Gastrocnemius medialis (tissue), 4 donors: ENCODE results near the gene PSMB2. TPM values are rescaled to one million over a fixed set of nuclear protein-coding genes. Genes with fewer than 3 reads are reported as not detected.
"Not testable (repeated sequence)": the region's sequence is repeated elsewhere in the genome, so short reads cannot be mapped to it uniquely, and the experiment has no call there.

Experiments used
- ATAC-seq, 2 donors: fragments of 150-250 bp; one replicate each; pipeline ENCODE4 v1.9.1; 2016
- DNase-seq, 2 donors: peaks; one replicate each; pipeline ENCODE4 v3.0.0-alpha.2; 2019
- H3K27ac ChIP-seq, 4 donors: fragments of 200-600 bp; sonication (generic); 1 replicate in 1 of 4; 2 replicates in 3 of 4; pipeline ENCODE4 v1.5.1; 2016 to 2018; ENCODE audit warnings: mild to moderate bottlenecking in 2 of 4, moderate library complexity in 1 of 4
- H3K27me3 ChIP-seq, 3 donors: fragments of 200-600 bp; sonication (generic) in 2 of 3; 1 replicate in 1 of 3; 2 replicates in 2 of 3; pipeline versions ENCODE4 v1.5.1 to v1.6.0; 2016 to 2019; ENCODE audit warnings: mild to moderate bottlenecking in 1 of 3, moderate library complexity in 1 of 3
- H3K36me3 ChIP-seq, 2 donors: fragments of 200-600 bp; sonication (generic) in 1 of 2; one replicate each; pipeline ENCODE4 v1.5.1; 2017 to 2018
- H3K4me1 ChIP-seq, 2 donors: fragments of 200-600 bp; sonication (generic) in 1 of 2; one replicate each; pipeline ENCODE4 v1.5.1; 2016 to 2017; ENCODE audit warnings: mild to moderate bottlenecking in 2 of 2
- H3K4me3 ChIP-seq, 4 donors: fragments of 200-600 bp; sonication (generic) in 3 of 4; 1 replicate in 1 of 4; 2 replicates in 3 of 4; pipeline ENCODE4 v1.5.1; 2016 to 2019; ENCODE audit warnings: mild to moderate bottlenecking in 2 of 4
- H3K9me3 ChIP-seq, 3 donors: fragments of 200-600 bp; sonication (generic) in 2 of 3; 1 replicate in 1 of 3; 2 replicates in 2 of 3; pipeline ENCODE4 v1.5.1; 2016 to 2019
- POLR2A ChIP-seq, 2 donors: fragments of 450-650 bp; IDR thresholded peaks; one replicate each; pipeline ENCODE4 v1.6.1; 2017; ENCODE audit warnings: antibody characterized with exemption in 2 of 2, mild to moderate bottlenecking in 2 of 2, moderate library complexity in 2 of 2
- in situ Hi-C, 4 donors: fragments of 200-750 bp; cut with MboI; loops; one replicate each; pipeline versions ENCODE4 v1.15.0 to v1.8.0; 2017; ENCODE audit warnings: low sequenced_read_pairs in 4 of 4
- intact Hi-C: fragments of 100-400 bp; cut with DNase I; formaldehyde crosslinking; loops from one replicate; pipeline ENCODE4 v1.15.1; 2023; ENCODE audit warnings: low total_unique reads
- total RNA-seq, 4 donors: library from RNA; depleted of rRNA; stranded (reverse); fragments of >200 nt; gene quantifications; one replicate each; pipeline versions ENCODE4 v1.1.0 to v1.2.3, GENCODE V29; 2016
- TF ChIP-seq, protein P1 (sequence below), 5 experiments: fragments of 450-650 bp in 3 of 5; fragments of 200-600 bp in 2 of 5; sonication (generic) in 2 of 5; IDR thresholded peaks in 4 of 5; conservative IDR thresholded peaks in 1 of 5; 1 replicate in 4 of 5; 2 replicates in 1 of 5; pipeline ENCODE4 v1.5.1; 2016 to 2019; ENCODE audit warnings: antibody characterized with exemption in 5 of 5, mild to moderate bottlenecking in 3 of 5, moderate library complexity in 3 of 5

Gene PSMB2
- 100 to 1,000 TPM in 1 of 4 donors, 10 to 100 TPM in 3; 65.2 to 119 (median 89.9) TPM for total RNA-seq

DNA sequence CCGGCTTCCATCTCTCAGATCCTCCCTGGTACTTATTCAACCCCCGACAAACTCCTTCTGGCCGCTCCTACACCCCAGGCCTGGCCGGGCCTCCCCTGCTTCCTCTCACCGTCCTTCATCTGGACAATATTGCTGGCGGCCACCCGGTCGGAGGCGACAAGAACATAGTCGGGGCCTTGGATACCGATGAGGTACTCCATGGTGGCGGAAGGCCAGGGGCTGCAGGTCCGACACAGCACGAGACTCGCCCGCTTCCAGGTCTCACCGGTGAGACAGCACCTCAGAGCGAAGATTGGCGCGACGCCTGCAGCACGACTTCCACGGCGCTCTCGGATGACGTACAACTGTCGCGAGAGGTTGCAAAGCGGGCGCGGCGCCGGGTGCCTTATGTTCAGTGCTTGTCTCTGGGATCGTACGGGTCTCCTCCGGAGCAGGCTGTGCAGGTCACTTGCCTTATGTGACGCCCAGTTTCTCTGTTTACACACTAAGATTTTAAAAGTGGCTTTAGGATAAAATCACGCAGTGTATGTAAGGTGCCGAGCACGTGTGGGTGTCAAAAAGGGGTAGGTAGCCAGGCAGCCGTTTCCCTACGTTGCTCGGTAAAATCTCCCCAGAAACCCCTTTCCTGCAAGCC is at the start of gene PSMB2:
PSMB2 (minus strand) TSS at position 294 of the 634 bp plus-strand sequence; CDS start at position 200, 94 bp downstream.
- in situ Hi-C loops (loop anchor here in 2 of 4 donors (5.0 to 10.0 kb wide), 2 partner anchors 76 to 83 kb away; partner anchors contain the start of gene C1orf216 (in 1 of the 2)), intact Hi-C loops (loop anchor here (1.0 to 2.0 kb wide), 3 partner anchors 77 to 290 kb away; partner anchors contain the start of genes AGO3, C1orf216, KIAA0319L and NCDN)
- peak within 1 kb of the TSS; percentile 93 to 98 (median 95) for H3K27ac ChIP-seq
- peak; percentile 74 to 90 for TF ChIP-seq POLR2A (IDR thresholded peaks at IDR 0.05)
- TF ChIP-seq, protein P1, sequence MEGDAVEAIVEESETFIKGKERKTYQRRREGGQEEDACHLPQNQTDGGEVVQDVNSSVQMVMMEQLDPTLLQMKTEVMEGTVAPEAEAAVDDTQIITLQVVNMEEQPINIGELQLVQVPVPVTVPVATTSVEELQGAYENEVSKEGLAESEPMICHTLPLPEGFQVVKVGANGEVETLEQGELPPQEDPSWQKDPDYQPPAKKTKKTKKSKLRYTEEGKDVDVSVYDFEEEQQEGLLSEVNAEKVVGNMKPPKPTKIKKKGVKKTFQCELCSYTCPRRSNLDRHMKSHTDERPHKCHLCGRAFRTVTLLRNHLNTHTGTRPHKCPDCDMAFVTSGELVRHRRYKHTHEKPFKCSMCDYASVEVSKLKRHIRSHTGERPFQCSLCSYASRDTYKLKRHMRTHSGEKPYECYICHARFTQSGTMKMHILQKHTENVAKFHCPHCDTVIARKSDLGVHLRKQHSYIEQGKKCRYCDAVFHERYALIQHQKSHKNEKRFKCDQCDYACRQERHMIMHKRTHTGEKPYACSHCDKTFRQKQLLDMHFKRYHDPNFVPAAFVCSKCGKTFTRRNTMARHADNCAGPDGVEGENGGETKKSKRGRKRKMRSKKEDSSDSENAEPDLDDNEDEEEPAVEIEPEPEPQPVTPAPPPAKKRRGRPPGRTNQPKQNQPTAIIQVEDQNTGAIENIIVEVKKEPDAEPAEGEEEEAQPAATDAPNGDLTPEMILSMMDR (IDR thresholded peaks at IDR 0.05 in 4 of 5, conservative IDR thresholded peaks at IDR 0.05 in 1 of 5) = peak in 1 of 5 experiments; percentile 11
- DNase-seq = peak; percentile 93 to 97
- peak within 1 kb of the TSS; percentile 82 to 98 (median 88) for H3K4me3 ChIP-seq
- peaks cover 0 to under 1% of the 10 kb centered on the region in 2 donors for H3K36me3 ChIP-seq
- H3K9me3 ChIP-seq = no peaks in the 10 kb centered on the region
- peaks cover 40 to 43% of the 10 kb centered on the region in 2 donors for H3K4me1 ChIP-seq
- ATAC-seq = peak; percentile 97
- H3K27me3 ChIP-seq = no peaks in the 10 kb centered on the region

DNA sequence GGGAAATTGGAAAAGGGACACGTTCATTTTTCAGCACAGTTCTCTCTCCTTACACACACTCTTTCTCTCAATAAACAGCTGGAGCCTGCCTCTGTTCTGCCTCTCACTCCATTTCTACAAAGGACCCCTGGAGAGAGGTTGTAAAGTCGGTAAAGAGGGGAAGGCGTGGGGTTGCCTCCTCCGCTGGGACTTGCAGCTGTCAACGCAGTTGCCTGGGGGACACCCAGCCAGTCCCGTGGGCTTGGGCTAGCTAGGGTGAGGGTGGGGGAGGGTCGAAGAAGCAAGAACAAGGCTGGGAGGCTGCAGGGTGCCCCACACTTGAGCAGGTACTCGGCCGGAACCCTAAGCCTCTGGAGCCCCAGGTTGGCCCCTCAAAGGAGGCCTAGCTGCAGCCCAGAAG is 49.8 kb upstream of the PSMB2 start:
- intact Hi-C loops (no loop called here), in situ Hi-C loops (no loop called here)
- no peaks in the 10 kb centered on the region for H3K4me1 ChIP-seq
- no peak overlapping the region for H3K27ac ChIP-seq
- ATAC-seq (no peak), DNase-seq (no peak)
- no peaks in the 10 kb centered on the region for H3K36me3 ChIP-seq
- TF ChIP-seq, protein P1 (IDR thresholded peaks at IDR 0.05 in 4 of 5, conservative IDR thresholded peaks at IDR 0.05 in 1 of 5) = no peak
- TF ChIP-seq POLR2A (IDR thresholded peaks at IDR 0.05) = no peak
- H3K4me3 ChIP-seq = no peak overlapping the region
- H3K9me3 ChIP-seq = no peaks in the 10 kb centered on the region
- H3K27me3 ChIP-seq = peaks cover 0 to 13% (median 6%) of the 10 kb centered on the region in 3 donors

DNA sequence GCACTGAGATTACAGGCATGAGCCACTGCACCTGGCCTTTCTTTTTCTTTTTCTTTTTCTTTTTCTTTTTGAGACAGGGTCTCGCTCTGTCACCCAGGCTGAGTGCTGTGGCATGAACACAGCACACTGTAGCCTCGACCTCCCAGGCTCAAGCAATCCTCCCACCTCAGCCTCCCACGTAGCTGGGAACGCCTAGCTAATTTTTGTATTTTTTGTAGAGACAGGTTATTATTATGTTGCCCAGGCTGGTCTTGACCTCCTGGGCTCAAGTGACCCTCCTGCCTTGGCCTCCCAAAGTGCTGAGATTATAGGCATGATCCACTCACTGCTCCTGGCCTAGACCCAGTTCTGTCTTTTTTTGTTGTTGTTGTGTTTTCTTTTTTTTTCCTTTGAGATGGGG is 48.8 kb upstream of the PSMB2 start:
- H3K9me3 ChIP-seq, H3K36me3 ChIP-seq, H3K27ac ChIP-seq, DNase-seq, ATAC-seq, H3K4me1 ChIP-seq, intact Hi-C loops, in situ Hi-C loops, H3K4me3 ChIP-seq: not testable (repeated sequence)
- H3K27me3 ChIP-seq = peaks cover 0 to 19% (median 0%) of the 10 kb centered on the region in 3 donors

DNA sequence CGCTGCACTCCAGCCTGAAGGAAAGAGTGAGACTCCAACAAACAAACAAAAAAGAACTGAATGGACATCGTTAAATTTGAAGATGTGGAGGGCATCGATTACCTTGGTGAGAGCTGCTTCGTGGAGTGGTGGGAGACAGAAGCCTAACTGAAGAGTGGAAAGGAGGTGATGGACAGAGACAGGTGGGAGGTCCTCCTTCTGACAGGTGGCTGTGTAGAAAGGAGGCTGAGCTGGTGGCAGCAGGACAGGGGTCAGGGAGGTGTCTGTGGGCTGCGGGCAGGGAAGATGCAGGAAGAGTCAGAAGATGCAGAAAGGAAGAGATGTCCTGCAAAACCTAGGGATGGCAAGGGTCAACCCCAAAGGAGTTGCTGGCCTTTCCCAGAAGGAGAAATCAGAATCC is 46.8 kb upstream of the PSMB2 start:
- H3K36me3 ChIP-seq = no peaks in the 10 kb centered on the region
- H3K27ac ChIP-seq = no peak overlapping the region
- H3K9me3 ChIP-seq = no peaks in the 10 kb centered on the region
- ATAC-seq = no peak
- intact Hi-C loops = no loop called here
- no peak for TF ChIP-seq POLR2A (IDR thresholded peaks at IDR 0.05)
- TF ChIP-seq, protein P1 (IDR thresholded peaks at IDR 0.05 in 4 of 5, conservative IDR thresholded peaks at IDR 0.05 in 1 of 5) = no peak
- in situ Hi-C loops = no loop called here
- no peaks in the 10 kb centered on the region for H3K4me1 ChIP-seq
- H3K4me3 ChIP-seq = no peak overlapping the region
- DNase-seq = no peak
- H3K27me3 ChIP-seq = peaks cover 0 to 18% (median 0%) of the 10 kb centered on the region in 3 donors

DNA sequence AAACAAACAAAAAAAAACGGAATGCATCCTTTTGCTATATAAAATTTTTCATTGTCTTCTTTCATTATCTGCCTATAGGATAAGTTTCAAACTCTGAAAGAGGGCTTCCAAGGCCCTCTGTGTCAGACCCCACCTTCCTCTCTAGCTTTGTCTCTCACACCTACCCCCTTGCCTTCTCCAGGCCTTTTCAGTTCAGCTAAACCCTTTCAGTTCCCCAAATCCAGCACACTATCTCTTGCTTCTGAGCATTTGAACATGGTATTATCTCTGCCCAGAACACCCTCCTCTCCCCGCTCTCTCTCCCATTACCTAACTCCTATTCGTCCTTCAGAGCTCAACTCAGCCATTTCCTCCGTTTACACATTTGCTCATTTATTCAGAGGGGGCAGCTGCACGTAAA is 41.7 kb upstream of the PSMB2 start:
- Histone ChIP-seq H3K4me3 (no peak overlapping the region), H3K27ac (no peak overlapping the region), H3K9me3 (no peaks in the 10 kb centered on the region), H3K36me3 (no peaks in the 10 kb centered on the region), H3K4me1 (no peaks in the 10 kb centered on the region), H3K27me3 (peaks cover 0 to 15% (median 0%) of the 10 kb centered on the region in 3 donors)
- DNase-seq = no peak
- ATAC-seq = no peak
- in situ Hi-C loops (no loop called here), intact Hi-C loops (no loop called here)
- TF ChIP-seq, protein P1 (IDR thresholded peaks at IDR 0.05 in 4 of 5, conservative IDR thresholded peaks at IDR 0.05 in 1 of 5) = no peak
- no peak for TF ChIP-seq POLR2A (IDR thresholded peaks at IDR 0.05)
